ENCODE results near the gene RASAL1.

Gene RASAL1

DNA sequence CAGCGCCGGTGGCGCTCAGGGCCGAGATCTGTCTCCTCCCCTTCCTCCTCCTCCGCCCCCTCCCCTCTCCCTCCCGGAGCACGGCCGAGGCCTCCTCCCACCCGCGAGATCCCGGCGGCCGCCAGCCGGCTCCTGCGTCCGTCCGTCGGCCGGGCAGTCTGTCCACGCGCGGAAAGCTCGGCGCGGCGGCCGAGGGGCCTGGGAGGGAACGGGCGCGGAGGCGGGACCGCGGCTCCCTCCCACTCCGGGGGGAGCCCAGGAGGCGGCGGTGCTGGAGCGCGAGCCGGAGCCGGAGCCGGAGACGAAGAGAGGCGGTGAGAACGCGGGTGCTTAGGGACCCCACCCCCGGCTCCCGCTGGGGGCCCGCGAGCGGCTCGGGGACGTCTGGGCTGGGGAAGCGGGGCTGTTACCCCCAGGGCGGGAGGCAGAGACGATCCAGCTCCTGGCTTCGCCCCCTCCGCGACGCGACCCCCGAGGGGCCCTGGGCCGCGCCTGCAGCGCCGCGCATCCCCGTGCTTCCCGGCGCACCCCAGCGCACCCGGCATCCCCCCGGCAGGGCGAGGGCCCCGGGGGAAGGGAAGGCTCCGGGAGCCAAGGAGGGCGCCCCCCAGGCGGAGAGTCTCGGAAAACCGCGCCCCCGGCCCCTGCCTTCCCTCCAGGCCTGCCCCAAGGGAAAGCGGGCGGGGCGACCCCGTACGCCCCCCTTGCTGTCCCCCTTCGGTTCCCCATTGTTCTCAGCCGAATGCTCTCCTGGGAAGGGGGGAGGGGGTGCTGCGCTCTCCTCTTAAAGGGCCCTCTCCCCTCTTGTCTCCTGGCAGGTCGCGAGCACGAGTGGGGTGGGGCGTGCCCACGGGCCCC is 78.7 kb downstream of the RASAL1 start, which contains the start of gene DTX1:
DTX1 (plus strand) TSS at position 100 of the 858 bp plus-strand sequence. CDS start 1,463 bp downstream, outside the sequence.
- DNase-seq: no peak

DNA sequence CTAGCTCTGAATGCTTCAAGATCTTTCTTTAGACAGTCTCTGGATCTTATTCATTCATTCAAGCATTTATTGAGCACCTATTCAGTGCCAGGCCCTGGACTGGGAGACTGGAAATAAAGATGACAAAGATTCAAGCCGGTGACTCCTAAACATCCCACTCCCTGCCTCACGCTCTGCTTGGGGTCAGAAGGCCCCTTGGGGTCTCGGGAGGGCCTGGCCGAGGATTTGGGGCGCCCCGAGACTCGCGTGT is 79.3 kb downstream of the RASAL1 start:
- no peak for DNase-seq

DNA sequence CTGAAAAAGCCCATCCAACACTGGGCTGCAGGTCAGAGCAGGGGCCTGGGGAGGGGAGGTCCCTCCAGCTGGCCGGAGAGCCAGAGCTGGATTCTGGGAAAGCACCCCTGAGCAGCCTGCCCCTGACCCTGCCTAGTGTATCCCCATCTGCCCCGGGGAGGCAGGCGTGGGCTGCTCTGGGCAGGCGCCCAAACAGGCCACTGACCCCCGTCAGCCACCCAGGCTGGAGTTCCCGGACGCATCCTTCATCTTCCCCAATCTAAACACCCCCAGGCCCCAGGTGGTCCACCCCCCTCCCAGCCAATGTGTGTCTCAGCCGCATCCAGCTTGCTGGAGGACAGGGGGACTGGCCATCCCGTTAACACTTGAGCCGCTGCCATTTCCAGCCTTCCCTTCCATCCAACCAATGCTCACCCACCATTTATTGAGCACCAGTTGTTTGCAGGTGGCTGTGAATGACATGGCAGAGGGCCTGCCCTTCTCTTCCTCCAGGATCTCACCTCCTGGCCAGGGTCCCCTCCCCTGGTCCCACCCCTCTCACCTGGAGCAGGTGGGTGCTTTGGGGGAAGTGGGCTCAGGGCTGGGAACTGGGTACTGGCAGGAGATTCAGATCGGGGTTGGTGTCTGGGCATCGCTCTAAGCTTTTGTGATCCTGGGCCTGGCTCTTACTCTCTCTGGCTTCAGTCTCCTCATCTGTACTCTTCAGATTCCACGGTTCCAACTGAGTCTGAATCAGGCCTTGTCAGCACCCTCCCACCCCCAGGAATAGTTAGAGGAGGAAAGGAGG is 79.8 kb downstream of the RASAL1 start:
- no peak for DNase-seq

DNA sequence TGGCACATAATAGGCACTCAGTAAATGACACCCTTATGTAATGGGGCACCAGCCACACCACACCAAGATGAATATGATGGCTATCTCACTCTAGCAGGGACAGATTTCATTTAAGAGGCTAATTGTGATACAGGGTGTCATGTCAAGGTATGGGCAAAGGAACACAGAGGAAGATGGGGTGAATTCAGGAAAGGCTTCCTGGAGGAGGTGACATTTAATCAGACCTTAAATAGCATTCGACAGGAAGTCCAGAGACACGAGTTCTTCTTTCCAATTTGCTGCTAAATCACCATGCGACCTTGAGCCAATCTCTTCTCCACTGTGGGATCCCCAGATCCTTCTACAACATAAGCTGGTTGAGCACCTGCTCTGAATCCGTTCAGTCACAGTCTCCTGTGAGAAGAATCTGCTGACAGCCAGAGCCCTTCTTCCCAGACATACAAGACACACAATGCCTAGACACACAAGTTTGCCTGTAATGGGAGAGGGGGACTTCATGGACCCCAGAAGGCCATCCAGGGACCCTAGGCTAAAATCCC is 80.5 kb downstream of the RASAL1 start:
- DNase-seq: no peak

DNA sequence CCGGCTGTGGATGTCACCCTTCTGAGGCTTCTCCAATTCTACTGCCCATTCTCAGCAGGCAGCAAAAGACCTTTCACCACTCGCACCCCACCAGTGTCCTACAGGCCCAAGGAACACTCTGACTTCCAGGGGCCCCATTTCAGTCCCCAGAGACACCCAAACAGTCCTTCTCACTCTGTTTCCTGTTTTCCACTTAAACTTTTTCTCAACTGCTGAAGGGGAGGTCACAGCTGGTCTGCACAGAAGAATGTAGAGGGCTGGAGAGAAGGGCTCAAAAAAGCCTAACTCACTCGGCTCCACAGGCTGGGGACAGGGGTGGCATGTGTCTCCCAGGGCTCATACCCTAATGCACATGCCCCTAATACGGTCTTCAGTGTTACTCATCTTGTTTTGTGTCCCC is 83.2 kb downstream of the RASAL1 start:
- DNase-seq: no peak

DNA sequence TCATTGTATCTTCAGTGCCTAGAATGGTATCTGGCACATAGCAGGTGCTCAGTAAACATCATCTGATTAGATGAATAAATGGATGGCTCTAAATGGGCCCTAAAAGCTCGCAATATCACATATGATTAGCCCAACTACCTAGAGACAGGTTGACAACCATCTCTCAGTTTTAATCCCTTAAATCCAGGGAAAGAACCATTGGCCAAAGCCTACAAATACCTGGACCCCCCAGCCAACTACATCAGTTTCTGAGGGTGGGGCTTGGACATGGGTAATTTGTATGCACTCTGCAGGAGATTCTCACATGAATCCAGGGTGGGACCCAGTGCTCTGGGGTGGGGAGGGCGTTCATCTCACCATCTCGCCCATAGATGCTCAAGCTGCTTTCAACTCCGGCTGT is 83.8 kb downstream of the RASAL1 start:
- no peak for DNase-seq

DNA sequence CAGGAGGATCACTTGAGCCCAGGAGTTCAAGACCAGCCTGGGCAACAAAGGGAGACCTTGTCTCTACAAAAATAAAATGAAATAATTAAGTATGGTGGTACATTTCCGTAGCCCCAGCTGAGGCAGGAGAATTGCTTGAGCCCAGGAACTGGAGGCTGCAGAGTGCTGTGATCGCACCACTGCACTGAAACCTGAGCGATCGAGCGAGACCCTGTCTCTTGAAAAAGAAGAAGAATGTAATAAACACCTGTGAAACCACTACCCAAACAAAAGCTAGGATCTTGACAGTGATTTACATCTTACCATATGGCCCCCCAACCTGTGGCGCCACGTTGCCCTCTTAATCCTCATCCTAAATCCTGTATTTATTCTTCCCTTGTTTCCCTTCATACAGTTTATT is 84.8 kb downstream of the RASAL1 start:
- no peak for DNase-seq

DNA sequence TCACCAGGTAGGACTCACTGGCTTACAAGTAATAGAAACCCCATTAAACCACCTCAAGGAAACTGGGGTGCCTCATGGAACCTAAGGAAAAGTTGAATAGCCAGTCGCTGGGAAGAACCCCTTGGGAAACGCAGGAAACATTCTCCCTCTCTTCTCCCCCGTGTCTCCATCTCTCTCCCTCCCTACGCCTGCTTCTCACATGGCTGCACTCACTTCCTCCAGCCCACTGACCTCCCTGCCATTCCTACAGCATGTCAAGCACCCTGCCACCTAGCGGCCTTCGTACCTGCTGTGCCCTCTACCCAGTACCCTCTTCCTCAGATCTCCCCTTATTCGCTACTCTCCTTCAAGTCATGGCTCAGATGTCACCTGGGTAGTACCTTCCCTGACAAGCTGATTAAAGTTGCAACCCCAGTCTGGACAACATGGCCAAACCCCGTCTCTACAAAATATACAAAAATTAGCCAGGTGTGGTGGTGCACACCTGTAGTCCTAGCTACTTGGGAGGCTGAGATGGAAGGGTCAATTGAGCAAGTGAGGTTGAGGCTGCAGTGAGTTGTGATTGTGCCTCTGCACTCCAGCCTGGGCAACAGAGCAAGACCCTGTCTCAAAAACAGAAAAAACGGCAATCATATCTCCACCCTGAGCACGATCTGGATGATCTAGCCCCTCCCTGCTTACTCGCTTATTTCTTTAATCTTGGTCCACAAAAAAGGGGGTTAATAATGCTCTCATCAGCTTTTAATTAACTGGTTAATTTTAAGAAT is 85.4 kb downstream of the RASAL1 start:
- peak; percentile 53 for DNase-seq
